Activated T-helper 1 cell treated with Interleukin-2 at 50 U/mL for 16 hours (primary cell): Measurements from ENCODE around the gene FAM47E.
"Not testable (repeated sequence)": the region's sequence is repeated elsewhere in the genome, so short reads cannot be mapped to it uniquely, and the experiment has no call there.

ENCODE experiments used
- DNase-seq: peaks from one replicate; pipeline ENCODE4 v3.0.0-alpha.2; 2020; ENCODE audit warnings: low read depth

FAM47E gene

DNA sequence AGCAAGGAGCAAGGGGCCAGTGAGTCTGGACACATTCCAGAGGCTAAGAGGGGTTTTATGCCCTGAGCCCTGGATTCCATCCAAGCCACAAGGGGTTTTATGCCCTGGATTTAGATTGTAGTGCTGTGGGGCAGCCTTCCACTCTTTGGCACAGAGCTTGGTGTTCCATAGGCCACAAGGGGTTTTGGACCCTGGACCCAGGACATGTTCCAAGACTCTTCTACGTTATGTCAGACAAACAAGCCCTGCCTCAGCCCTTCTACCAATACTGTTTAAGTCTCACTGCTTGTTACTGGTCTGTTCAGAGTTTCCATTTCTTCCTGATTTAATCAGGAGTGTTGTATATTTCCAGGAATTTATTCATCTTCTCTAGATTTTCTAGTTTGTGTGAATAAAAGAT is 25.1 kb upstream of the FAM47E start:
- no peak for DNase-seq

GRCh38 chr4:76232681-76233080 is 18.8 kb upstream of the FAM47E start:
- no peak for DNase-seq

- DNase-seq, result no peak
Observed at GRCh38 chr4:76233083-76233482, 18.4 kb upstream of the FAM47E start.

DNA sequence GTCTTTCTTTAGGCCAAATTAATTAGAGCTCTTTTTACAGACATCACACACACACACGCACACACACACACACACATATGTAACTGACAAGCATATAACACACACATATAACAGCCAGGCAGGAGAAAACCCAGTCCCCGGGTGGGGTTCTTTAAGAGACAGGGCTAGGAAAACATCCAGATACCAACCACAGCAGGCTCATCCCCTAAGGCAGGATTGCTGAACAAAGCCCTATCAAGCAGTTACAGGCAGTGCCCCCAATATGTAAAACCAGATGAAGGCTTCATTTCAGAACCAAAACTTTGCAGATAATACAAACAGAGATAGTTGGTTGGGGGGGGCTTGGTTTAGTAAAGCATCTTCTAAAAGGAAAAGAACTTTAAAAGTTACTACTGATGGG is 18.0 kb upstream of the FAM47E start:
- DNase-seq, result no peak

- DNase-seq, result no peak
Observed at GRCh38 chr4:76233967-76234678, 17.4 kb upstream of the FAM47E start.

- no peak for DNase-seq
Observed at GRCh38 chr4:76234679-76235044, 16.9 kb upstream of the FAM47E start.

DNA sequence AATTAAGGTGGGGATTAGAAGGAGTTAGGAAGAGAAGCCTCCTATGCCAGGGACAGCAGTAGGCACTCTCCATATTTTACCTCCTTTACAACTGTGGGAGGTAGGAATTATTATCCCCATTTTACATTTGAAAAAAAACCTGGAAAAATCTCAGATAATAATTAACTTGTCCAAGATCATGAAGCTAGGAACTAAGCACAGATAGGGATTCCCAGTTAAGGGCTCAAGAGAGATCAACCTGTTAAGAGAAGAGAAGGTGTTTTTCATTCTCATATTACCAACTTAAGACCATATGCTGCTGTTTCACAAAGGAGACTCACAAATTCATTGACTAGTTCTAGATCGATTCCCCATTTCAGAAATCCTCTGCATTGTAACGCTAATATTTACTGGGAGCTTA is 16.1 kb upstream of the FAM47E start:
- DNase-seq, result no peak

- no peak for DNase-seq
Observed at GRCh38 chr4:76235915-76236314, 15.6 kb upstream of the FAM47E start.

GRCh38 chr4:76238236-76238635 is 13.3 kb upstream of the FAM47E start:
- no peak for DNase-seq

DNA sequence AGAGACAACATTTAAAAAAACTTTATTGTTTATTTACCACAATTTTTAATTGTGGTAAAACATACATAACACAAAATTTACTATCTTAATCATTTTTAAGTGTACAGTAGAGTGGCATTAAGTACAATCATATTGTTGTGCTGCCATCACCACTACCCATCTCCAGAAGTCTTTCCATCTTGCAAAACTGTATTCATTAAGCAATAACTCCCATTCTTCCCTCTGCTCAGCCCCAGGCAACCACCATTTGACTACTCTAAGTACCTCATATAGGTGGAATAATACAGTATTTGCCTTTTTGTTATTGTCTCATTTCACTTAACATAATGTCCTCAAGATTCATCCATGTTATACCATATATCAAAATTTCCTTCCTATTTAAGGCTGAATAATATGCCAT is 12.8 kb upstream of the FAM47E start:
- no peak for DNase-seq

- DNase-seq, result no peak
Observed at GRCh38 chr4:76240236-76240635, 11.3 kb upstream of the FAM47E start.

DNA sequence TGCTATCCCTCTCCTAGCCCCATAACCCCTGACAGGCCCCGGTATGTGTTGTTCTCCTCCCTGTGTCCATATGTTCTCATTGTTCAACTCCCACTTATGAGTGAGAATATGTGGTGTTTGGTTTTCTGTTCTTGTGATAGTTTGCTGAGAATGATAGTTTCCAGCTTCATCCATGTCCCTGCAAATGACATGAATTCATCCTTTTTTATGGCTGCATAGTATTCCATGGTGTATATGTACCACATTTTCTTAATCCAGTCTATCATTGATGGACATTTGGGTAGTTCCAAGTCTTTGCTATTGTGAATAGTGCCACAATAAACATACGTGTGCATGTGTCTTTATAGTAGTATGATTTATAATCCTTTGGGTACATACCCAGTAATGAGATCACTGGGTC is 7.6 kb upstream of the FAM47E start:
- DNase-seq, result not testable (repeated sequence)

- DNase-seq, result no peak
Observed at GRCh38 chr4:76246025-76246424, 5.5 kb upstream of the FAM47E start.

GRCh38 chr4:76246852-76247251 is 4.7 kb upstream of the FAM47E start:
- DNase-seq, result no peak

DNA sequence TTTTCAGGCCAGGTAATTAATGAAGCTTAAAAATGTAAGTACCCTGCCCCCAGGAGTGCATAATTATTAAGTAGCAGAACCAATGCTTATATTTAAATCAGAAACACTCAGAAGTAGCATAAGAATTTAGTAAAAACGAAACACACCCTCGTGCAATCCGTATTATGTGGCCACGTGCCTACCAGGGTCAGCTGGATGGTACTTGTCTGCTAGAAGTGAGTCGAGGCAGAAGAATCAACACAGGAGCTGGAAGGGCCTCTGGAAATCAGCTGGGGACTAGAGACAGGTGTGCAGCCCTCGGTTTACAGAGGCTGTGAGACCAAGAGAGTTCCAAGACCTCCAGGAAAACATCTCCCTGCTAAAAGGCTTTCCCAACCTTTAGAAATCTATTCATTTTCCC is 559 bp upstream of the FAM47E start:
- no peak for DNase-seq

GRCh38 chr4:76252271-76252653 is 741 bp downstream of the FAM47E start:
- no peak for DNase-seq

DNA sequence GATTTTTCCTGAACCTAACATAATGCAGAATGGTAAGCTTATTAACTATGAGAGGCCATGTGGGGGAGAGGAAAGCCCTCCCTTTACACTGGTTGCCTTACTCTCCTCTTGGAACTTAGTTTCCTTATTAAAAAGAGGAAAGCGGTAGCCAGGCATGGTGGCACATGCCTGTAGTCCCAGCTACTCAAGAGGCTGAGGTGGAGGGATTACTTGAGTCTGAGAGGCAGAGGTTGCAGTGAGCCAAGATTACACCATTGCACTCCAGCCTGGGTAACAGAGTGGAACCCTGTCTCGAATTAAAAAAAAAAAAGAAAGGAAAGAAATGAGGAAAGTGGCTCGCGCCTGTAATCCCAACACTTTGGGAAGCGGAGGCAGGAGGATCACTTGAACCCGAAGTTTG is 2.0 kb downstream of the FAM47E start:
- DNase-seq, result no peak

- DNase-seq, result no peak
Observed at GRCh38 chr4:76256032-76256431, 4.5 kb downstream of the FAM47E start.

- no peak for DNase-seq
Observed at GRCh38 chr4:76256968-76257367, 5.4 kb downstream of the FAM47E start.

GRCh38 chr4:76257824-76258223 is 6.3 kb downstream of the FAM47E start:
- DNase-seq, result no peak

DNA sequence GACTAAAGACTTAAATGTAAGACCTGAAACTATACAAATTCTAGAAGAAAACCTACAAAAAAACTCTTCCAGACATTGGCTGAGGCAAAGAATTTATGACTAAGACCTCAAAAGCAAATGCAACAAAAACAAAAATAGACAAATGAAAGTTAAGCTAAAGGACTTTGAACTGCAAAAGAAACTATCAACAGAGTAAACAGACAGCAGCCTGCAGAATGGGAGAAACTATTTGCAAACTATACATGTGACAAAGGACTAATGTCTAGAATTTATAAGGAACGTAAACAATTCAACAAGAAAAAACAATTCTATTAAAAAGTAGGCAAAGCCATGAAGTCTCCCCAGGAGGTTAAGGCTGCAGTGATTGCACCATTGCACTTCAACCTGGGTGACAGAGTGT is 9.1 kb downstream of the FAM47E start:
- DNase-seq, result no peak

- no peak for DNase-seq
Observed at GRCh38 chr4:76265631-76266218, 14.2 kb downstream of the FAM47E start.

GRCh38 chr4:76266627-76267026 is 15.1 kb downstream of the FAM47E start:
- no peak for DNase-seq

DNA sequence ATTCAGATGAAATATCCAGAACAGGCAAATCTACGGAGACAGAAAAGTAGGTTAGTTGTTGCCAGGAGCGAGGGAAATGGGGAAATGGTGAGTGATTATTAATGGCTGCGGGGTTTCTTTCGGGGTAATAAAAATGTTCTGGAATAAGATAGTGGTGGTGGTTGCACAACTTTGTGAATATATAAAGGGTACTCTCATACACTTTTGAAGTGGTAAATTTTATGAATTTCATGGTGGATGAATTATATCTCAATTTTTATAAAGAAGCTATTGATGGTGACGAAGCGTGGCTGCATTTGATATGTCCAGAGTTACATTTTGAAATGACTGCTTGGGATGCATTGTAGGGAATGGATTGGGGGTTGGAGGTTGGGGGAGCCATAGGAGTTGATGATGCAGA is 16.3 kb downstream of the FAM47E start:
- DNase-seq, result no peak
